ENCODE measurements around the gene CHIT1. TPM values are rescaled to one million over a fixed set of nuclear protein-coding genes. Genes with fewer than 3 reads are reported as not detected.

Gene CHIT1
- total and polyA plus RNA-seq, 2 of the 13 experiments (the other 11 are each of a cell fraction or from before 2014, with no cell fraction given): not detected

- H2AFZ ChIP-seq (ENCODE audit: low read length): no peak overlapping the region
- FAIRE-seq: no peak
- H3K4me2 ChIP-seq (ENCODE audit: low read depth, low read length): no peak overlapping the region
- H3K9ac ChIP-seq (ENCODE audit: insufficient read depth, low read depth, low read length): no peak overlapping the region
- intact Hi-C loops (cut with micrococcal nuclease; ENCODE audit: unreplicated experiment) (loop anchor here (5.0 kb wide), 1 partner anchor 180 kb away; no protein-coding TSS in a partner anchor), in situ Hi-C loops (cut with HindIII; ENCODE audit: extremely low pct_ligation_motif_present, low pct_unique_long_range_greater_than_20kb) (loop anchor here (5.0 kb wide), 3 partner anchors 50 to 180 kb away; no protein-coding TSS in a partner anchor)
- H3K27ac ChIP-seq (ENCODE audit: extremely low read length, insufficient read depth, low read length): no peak overlapping the region
- no peaks in the 10 kb centered on the region for H3K79me2 ChIP-seq (ENCODE audit: insufficient read depth, low read length)
- H3K4me3 ChIP-seq (replicated peaks in 1 of 3; ENCODE audit: insufficient read depth in 1 of 3, low read depth in 2 of 3, low read length in 3 of 3): no peak overlapping the region
- peaks cover 0 to 25% of the 10 kb centered on the region in 2 experiments; a peak in 3 of 5 replicates for H3K27me3 ChIP-seq (ENCODE audit: control insufficient read depth in 1 of 2, insufficient read depth in 2 of 2, low read length in 2 of 2)
- no peaks in the 10 kb centered on the region for H3K36me3 ChIP-seq (replicated peaks in 1 of 2; ENCODE audit: control insufficient read depth in 1 of 2, insufficient read depth in 2 of 2, low read length in 2 of 2)
- 24% methylated on average over 6 of the region's 6 CpGs for WGBS (ENCODE audit: low lambda C conversion rate)
- no peak for DNase-seq (ENCODE audit: low spot score)
- TF ChIP-seq ZBTB34 (CRISPR knock-in tag; IDR thresholded peaks at IDR 0.05) (no peak), ZBTB44 (CRISPR knock-in tag; IDR thresholded peaks at IDR 0.05) (no peak), ZNF431 (CRISPR knock-in tag; IDR thresholded peaks at IDR 0.05; ENCODE audit: borderline replicate concordance, low read depth) (no peak), RBM22 (optimal IDR thresholded peaks at IDR 0.05; ENCODE audit: low read length) (no peak), ZNF781 (CRISPR knock-in tag; IDR thresholded peaks at IDR 0.05; ENCODE audit: borderline replicate concordance, not compliant biosample characterization) (no peak), SP2 (CRISPR knock-in tag; IDR thresholded peaks at IDR 0.05) (no peak), DRAP1 (CRISPR knock-in tag; IDR thresholded peaks at IDR 0.05) (no peak), YEATS2 (CRISPR knock-in tag; IDR thresholded peaks at IDR 0.05; ENCODE audit: borderline replicate concordance) (no peak), ELF3 (CRISPR knock-in tag; IDR thresholded peaks at IDR 0.05) (no peak), RORA (CRISPR knock-in tag; IDR thresholded peaks at IDR 0.05) (no peak), ZSCAN21 (CRISPR knock-in tag; IDR thresholded peaks at IDR 0.05; ENCODE audit: borderline replicate concordance) (no peak), SMAD1 (CRISPR knock-in tag; IDR thresholded peaks at IDR 0.05; ENCODE audit: borderline replicate concordance, low read depth) (no peak), ZNF432 (CRISPR knock-in tag; IDR thresholded peaks at IDR 0.05; ENCODE audit: borderline replicate concordance) (no peak), SRY (CRISPR knock-in tag; IDR thresholded peaks at IDR 0.05) (no peak)
- H3K9me3 ChIP-seq (ENCODE audit: low read length): no peaks in the 10 kb centered on the region
- H3K4me1 ChIP-seq (ENCODE audit: insufficient read depth, low read length): no peaks in the 10 kb centered on the region
- POLR2A ChIA-PET: no interaction called here
- no peaks in the 10 kb centered on the region for H4K20me1 ChIP-seq (ENCODE audit: insufficient read depth, low read length)
- ATAC-seq: peak; percentile 76
- CTCF ChIA-PET (ENCODE audit: low intra/inter-chr PET ratio, low total read pairs): interaction anchor here (1.4 to 2.4 kb wide), 3 partner anchors 51 to 178 kb away, joined by 13 to 17 read pairs (median 15); no protein-coding TSS in a partner anchor
- no TSS peak for BruUV-seq (replicated peaks)
These were observed 12.3 kb downstream of the CHIT1 start for GRCh38 chr1:203217139-203217655.

Measured in HepG2 (cell line).